IPS DF 6.9 (cell line): ENCODE data around the gene ABAT.

Experiments
- DNase-seq: peaks from one replicate; pipeline ENCODE4 v3.0.0-alpha.2; 2013; ENCODE audit warnings: low read depth, low spot score
- H3K27ac ChIP-seq: one replicate; pipeline ENCODE4 v1.5.1; 2013; ENCODE audit warnings: low read length, control low read depth
- H3K27me3 ChIP-seq: 2 replicates; pipeline ENCODE4 v1.6.1; 2013; ENCODE audit warnings: mild to moderate bottlenecking, low read length; ENCODE audit not compliant: control insufficient read depth, insufficient read depth
- H3K36me3 ChIP-seq: 2 replicates; pipeline ENCODE4 v1.6.1; 2013; ENCODE audit warnings: low read length; ENCODE audit not compliant: control insufficient read depth, insufficient read depth
- H3K4me1 ChIP-seq: 2 replicates; pipeline ENCODE4 v1.6.1; 2013; ENCODE audit warnings: low read length; ENCODE audit not compliant: control insufficient read depth, insufficient read depth
- H3K4me3 ChIP-seq: 2 replicates; pipeline ENCODE4 v1.5.1; 2013; ENCODE audit warnings: mild to moderate bottlenecking, low read length
- H3K9me3 ChIP-seq: 2 replicates; pipeline ENCODE4 v1.6.1; 2013; ENCODE audit warnings: low read length, inconsistent platforms; ENCODE audit not compliant: control insufficient read depth, insufficient read depth
- WGBS: extraction: QIAGEN DNeasy Blood & Tissue Kit; methylation state at CpG from one replicate; pipeline ENCODE4 v1.1.7; 2013; ENCODE audit warnings: mixed read lengths, missing lambda C conversion rate; ENCODE audit not compliant: insufficient read length, insufficient coverage; 5-methylcytosine and 5-hydroxymethylcytosine counted together

ABAT gene

GRCh38 chr16:8634991-8635736 lies 39.3 kb upstream of the ABAT start:
- Histone ChIP-seq H3K4me1 (no peaks in the 10 kb centered on the region), H3K36me3 (peaks cover 28% of the 10 kb centered on the region; the same call in 1 of the 2 replicates), H3K27me3 (no peaks in the 10 kb centered on the region), H3K9me3 (no peaks in the 10 kb centered on the region), H3K27ac (no peak overlapping the region), H3K4me3 (no peak overlapping the region)
- WGBS = no CpG with 5 or more reads among the region's 18 CpGs
- no peak for DNase-seq

- Histone ChIP-seq H3K36me3 (peaks cover 48% of the 10 kb centered on the region), H3K27ac (no peak overlapping the region), H3K27me3 (no peaks in the 10 kb centered on the region), H3K4me1 (no peaks in the 10 kb centered on the region), H3K4me3 (no peak overlapping the region), H3K9me3 (no peaks in the 10 kb centered on the region)
- WGBS = no CpG with 5 or more reads among the region's 13 CpGs
- no peak for DNase-seq
Measured at GRCh38 chr16:8639694-8640093, 34.7 kb upstream of the ABAT start.

- no peaks in the 10 kb centered on the region for H3K27me3 ChIP-seq
- no peaks in the 10 kb centered on the region for H3K4me1 ChIP-seq
- no peak overlapping the region for H3K4me3 ChIP-seq
- DNase-seq = no peak
- no peaks in the 10 kb centered on the region for H3K9me3 ChIP-seq
- WGBS = no CpG with 5 or more reads among the region's 9 CpGs
- H3K36me3 ChIP-seq = peaks cover 57% of the 10 kb centered on the region
- no peak overlapping the region for H3K27ac ChIP-seq
Measured at GRCh38 chr16:8641671-8642070, 32.7 kb upstream of the ABAT start.

- no peaks in the 10 kb centered on the region for H3K4me1 ChIP-seq
- H3K27me3 ChIP-seq = no peaks in the 10 kb centered on the region
- no peak overlapping the region for H3K4me3 ChIP-seq
- no peak overlapping the region for H3K27ac ChIP-seq
- DNase-seq = no peak
- WGBS = no CpG with 5 or more reads among the region's 16 CpGs
- H3K36me3 ChIP-seq = peaks cover 62% of the 10 kb centered on the region
- no peaks in the 10 kb centered on the region for H3K9me3 ChIP-seq
Measured at GRCh38 chr16:8642146-8642545, 32.3 kb upstream of the ABAT start.

- DNase-seq = no peak
- Histone ChIP-seq H3K36me3 (peaks cover 61% of the 10 kb centered on the region), H3K9me3 (no peaks in the 10 kb centered on the region), H3K4me3 (no peak overlapping the region), H3K4me1 (no peaks in the 10 kb centered on the region), H3K27me3 (no peaks in the 10 kb centered on the region), H3K27ac (no peak overlapping the region)
- no CpG with 5 or more reads among the region's 29 CpGs for WGBS
Measured at GRCh38 chr16:8644211-8645140, 29.9 kb upstream of the ABAT start.

- WGBS = no CpG with 5 or more reads among the region's 11 CpGs
- no peak for DNase-seq
- Histone ChIP-seq H3K4me1 (no peaks in the 10 kb centered on the region), H3K4me3 (no peak overlapping the region), H3K9me3 (no peaks in the 10 kb centered on the region), H3K36me3 (peaks cover 58% of the 10 kb centered on the region), H3K27ac (no peak overlapping the region), H3K27me3 (no peaks in the 10 kb centered on the region)
Measured at GRCh38 chr16:8645141-8645521, 29.3 kb upstream of the ABAT start.

- H3K36me3 ChIP-seq = peaks cover 57% of the 10 kb centered on the region
- no peak for DNase-seq
- H3K9me3 ChIP-seq = no peaks in the 10 kb centered on the region
- no peak overlapping the region for H3K4me3 ChIP-seq
- WGBS = no CpG with 5 or more reads among the region's 13 CpGs
- no peaks in the 10 kb centered on the region for H3K4me1 ChIP-seq
- H3K27ac ChIP-seq = no peak overlapping the region
- no peaks in the 10 kb centered on the region for H3K27me3 ChIP-seq
Measured at GRCh38 chr16:8645831-8646230, 28.6 kb upstream of the ABAT start.

GRCh38 chr16:8646326-8647053 lies 27.9 kb upstream of the ABAT start:
- DNase-seq = no peak
- Histone ChIP-seq H3K36me3 (peaks cover 52% of the 10 kb centered on the region), H3K9me3 (no peaks in the 10 kb centered on the region), H3K27me3 (no peaks in the 10 kb centered on the region), H3K27ac (no peak overlapping the region), H3K4me1 (no peaks in the 10 kb centered on the region), H3K4me3 (no peak overlapping the region)
- WGBS = no CpG with 5 or more reads among the region's 13 CpGs

GRCh38 chr16:8647721-8648318 lies 26.6 kb upstream of the ABAT start:
- Histone ChIP-seq H3K9me3 (no peaks in the 10 kb centered on the region), H3K27me3 (no peaks in the 10 kb centered on the region), H3K4me1 (no peaks in the 10 kb centered on the region), H3K27ac (no peak overlapping the region), H3K36me3 (peaks cover 40% of the 10 kb centered on the region), H3K4me3 (no peak overlapping the region)
- DNase-seq = no peak
- WGBS = no CpG with 5 or more reads among the region's 9 CpGs

- H3K27me3 ChIP-seq = no peaks in the 10 kb centered on the region
- H3K4me1 ChIP-seq = no peaks in the 10 kb centered on the region
- H3K36me3 ChIP-seq = peaks cover 36% of the 10 kb centered on the region
- H3K4me3 ChIP-seq = no peak overlapping the region
- no CpG with 5 or more reads among the region's 4 CpGs for WGBS
- H3K9me3 ChIP-seq = no peaks in the 10 kb centered on the region
- no peak for DNase-seq
- no peak overlapping the region for H3K27ac ChIP-seq
Measured at GRCh38 chr16:8648877-8649276, 25.5 kb upstream of the ABAT start.
